ENCODE results near the gene WHRN. TPM values are rescaled to one million over a fixed set of nuclear protein-coding genes. Genes with fewer than 3 reads are reported as not detected.

The WHRN gene
- total and polyA plus RNA-seq, 2 donors (not counting 1 experiment from before 2014, with no cell fraction given): 19.4 to 95.7 TPM

DNA sequence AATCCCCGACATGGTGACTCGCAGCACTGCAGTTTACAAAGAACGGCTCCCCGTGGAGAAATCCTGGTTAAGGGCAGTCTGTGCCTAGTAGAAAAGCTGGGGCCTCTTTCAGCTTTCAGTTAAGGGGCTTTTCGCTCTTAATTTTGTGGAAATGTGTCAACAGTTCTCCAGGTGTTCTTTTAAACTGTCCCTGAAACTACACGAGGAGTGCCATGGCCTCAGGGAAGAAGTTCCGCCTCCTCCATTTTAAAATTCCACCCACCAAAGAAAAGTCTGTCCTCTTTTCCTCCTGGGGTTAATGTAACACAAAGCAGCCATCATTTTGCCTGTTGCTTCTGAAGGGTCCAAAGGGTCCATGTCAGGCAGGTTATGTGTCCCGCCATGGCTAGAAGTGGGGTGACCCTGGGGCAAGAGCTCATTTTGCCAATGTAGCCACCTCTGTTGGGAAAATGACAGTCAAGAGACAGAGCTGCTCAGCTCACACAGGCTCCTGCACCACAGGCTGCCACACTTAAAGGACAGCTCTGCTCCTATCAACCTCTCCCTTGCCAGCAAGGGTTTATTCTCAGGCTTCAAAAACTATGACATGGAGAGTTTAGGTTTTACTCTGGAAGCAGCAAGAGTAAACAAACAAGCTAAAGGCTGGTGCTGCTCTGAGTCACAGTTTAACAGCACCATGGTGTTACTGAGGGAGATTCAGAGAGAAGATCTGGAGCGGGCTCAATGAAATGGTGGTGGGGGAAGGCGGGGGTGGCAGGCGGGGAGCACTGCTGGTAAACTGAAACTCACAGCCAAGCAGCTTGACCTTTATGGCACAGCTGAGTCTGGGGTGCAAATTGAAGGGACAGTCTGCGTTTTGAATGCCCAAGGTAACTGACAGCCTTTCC lies 3.2 kb downstream of the WHRN start:
- TF ChIP-seq EZH2 (IDR thresholded peaks at IDR 0.05; ENCODE audit: borderline replicate concordance, insufficient read depth, low read depth, low read length, poor library complexity, severe bottlenecking): no peak
- TF ChIP-seq, protein P1, sequence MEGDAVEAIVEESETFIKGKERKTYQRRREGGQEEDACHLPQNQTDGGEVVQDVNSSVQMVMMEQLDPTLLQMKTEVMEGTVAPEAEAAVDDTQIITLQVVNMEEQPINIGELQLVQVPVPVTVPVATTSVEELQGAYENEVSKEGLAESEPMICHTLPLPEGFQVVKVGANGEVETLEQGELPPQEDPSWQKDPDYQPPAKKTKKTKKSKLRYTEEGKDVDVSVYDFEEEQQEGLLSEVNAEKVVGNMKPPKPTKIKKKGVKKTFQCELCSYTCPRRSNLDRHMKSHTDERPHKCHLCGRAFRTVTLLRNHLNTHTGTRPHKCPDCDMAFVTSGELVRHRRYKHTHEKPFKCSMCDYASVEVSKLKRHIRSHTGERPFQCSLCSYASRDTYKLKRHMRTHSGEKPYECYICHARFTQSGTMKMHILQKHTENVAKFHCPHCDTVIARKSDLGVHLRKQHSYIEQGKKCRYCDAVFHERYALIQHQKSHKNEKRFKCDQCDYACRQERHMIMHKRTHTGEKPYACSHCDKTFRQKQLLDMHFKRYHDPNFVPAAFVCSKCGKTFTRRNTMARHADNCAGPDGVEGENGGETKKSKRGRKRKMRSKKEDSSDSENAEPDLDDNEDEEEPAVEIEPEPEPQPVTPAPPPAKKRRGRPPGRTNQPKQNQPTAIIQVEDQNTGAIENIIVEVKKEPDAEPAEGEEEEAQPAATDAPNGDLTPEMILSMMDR (IDR thresholded peaks at IDR 0.05): no peak
- Histone ChIP-seq H3K36me3 (replicated peaks in 1 of 2; ENCODE audit: control extremely low read depth in 1 of 2, control insufficient read depth in 1 of 2, extremely low read depth in 1 of 2, insufficient read depth in 2 of 2, low read length in 1 of 2) (no peaks in the 10 kb centered on the region), H3K79me2 (ENCODE audit: control insufficient read depth, insufficient read depth, low read length) (no peaks in the 10 kb centered on the region), H3K4me1 (ENCODE audit: control insufficient read depth in 2 of 2, insufficient read depth in 2 of 2, low read length in 2 of 2) (peaks cover 25 to 35% of the 10 kb centered on the region in 2 donors), H3K9me3 (ENCODE audit: control extremely low read depth in 1 of 3, control insufficient read depth in 2 of 3, insufficient read depth in 1 of 3, low read length in 2 of 3) (peaks cover 0 to 4% (median 0%) of the 10 kb centered on the region in 3 donors), H3K27me3 (replicated peaks in 1 of 4; ENCODE audit: control extremely low read depth in 1 of 4, control insufficient read depth in 3 of 4, insufficient read depth in 4 of 4, low read length in 3 of 4) (peaks cover 0 to 11% (median 4%) of the 10 kb centered on the region in 4 experiments), H3K4me2 (replicated peaks; ENCODE audit: low read depth, low read length, poor library complexity, severe bottlenecking) (no peak overlapping the region), H3K27ac (ENCODE audit: low read length in 2 of 2) (peak overlapping the region in 1 of 2 donors; percentile 36), H4K20me1 (ENCODE audit: control insufficient read depth, insufficient read depth, low read length, poor library complexity, severe bottlenecking) (no peaks in the 10 kb centered on the region), H3K4me3 (ENCODE audit: control extremely low read depth in 1 of 5, extremely low read depth in 1 of 5, insufficient read depth in 1 of 5, low read depth in 2 of 5, low read length in 4 of 5) (no peak overlapping the region), H3K9ac (ENCODE audit: low read length) (no peak overlapping the region), H2AFZ (ENCODE audit: insufficient read depth, low read depth, low read length, poor library complexity, severe bottlenecking) (no peak overlapping the region)
- intact Hi-C loops (cut with micrococcal nuclease): no loop called here
- Mint-ChIP-seq H3K4me3 (peak overlapping the region; percentile 82), H3K4me1 (peaks cover 36% of the 10 kb centered on the region), H3K9me3 (ENCODE audit: insufficient read depth) (no peaks in the 10 kb centered on the region), H3K27me3 (no peaks in the 10 kb centered on the region), H3K27ac (peak overlapping the region; percentile 50)
- ATAC-seq (ENCODE audit: low read depth): no peak
- 86% methylated on average over 10 of the region's 12 CpGs for WGBS (ENCODE audit: insufficient coverage)
- no peak for DNase-seq
- ChIA-PET CTCF (interaction anchor here (1.3 to 11.1 kb wide), 4 partner anchors 15 to 150 kb away, joined by 5 to 212 read pairs (median 30); no protein-coding TSS in a partner anchor), POLR2A (interaction anchor here (1.0 to 1.1 kb wide), 2 partner anchors 14 to 50 kb away, joined by 3 to 4 read pairs; no protein-coding TSS in a partner anchor)
